Measurements from ENCODE around the gene TNRC18.

Gene TNRC18

DNA sequence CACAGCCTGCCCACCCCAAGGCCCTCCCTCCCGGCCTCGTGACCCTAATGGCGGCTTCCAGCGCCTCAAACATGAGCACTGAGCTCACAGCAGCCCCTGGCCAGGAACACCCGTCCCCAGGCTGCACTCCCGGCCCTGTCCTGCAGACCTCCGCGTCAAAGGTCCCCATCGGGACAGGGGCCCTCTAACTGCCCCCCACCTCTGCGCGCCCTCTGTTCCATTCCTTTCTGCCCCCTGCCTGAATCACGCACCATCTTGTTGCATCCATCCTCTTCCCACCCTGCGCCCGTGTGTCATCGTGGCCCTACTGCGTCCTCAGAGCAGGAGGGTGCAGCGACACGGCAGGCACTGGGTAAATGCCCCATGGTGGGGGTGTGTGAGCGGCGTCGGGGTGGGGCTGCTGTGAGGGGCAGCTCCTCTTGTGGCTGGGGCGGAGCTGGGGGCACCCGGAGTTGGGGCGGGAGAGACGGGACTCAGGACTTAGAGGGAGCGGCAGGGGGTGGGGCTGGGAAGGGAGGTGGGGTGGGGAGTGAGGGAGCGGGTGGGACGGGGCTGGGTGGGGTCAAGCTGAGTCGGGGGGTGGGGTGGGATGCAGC, 127.5 kb downstream of the TNRC18 start:
- no peak for TF ChIP-seq CSRNP3 (CRISPR knock-in tag; IDR thresholded peaks at IDR 0.05)
- no peak for TF ChIP-seq TOX (CRISPR knock-in tag; IDR thresholded peaks at IDR 0.05; ENCODE audit: borderline replicate concordance)
- no peak for TF ChIP-seq TCF4 (CRISPR knock-in tag; IDR thresholded peaks at IDR 0.05; ENCODE audit: borderline replicate concordance)
- no peak for TF ChIP-seq ZFP3 (CRISPR knock-in tag; IDR thresholded peaks at IDR 0.05)
- ATAC-seq, result no peak

- ATAC-seq, result no peak
- TF ChIP-seq CSRNP3 (CRISPR knock-in tag; IDR thresholded peaks at IDR 0.05), result no peak
- no peak for TF ChIP-seq POU6F1 (CRISPR knock-in tag; IDR thresholded peaks at IDR 0.05; ENCODE audit: borderline replicate concordance, low read depth)
- TF ChIP-seq ZNF565 (CRISPR knock-in tag; conservative IDR thresholded peaks at IDR 0.05; ENCODE audit: low read depth), result no peak
- TF ChIP-seq OSR1 (CRISPR knock-in tag; IDR thresholded peaks at IDR 0.05), result no peak
- TF ChIP-seq ZFP3 (CRISPR knock-in tag; IDR thresholded peaks at IDR 0.05), result no peak
- TF ChIP-seq TOX (CRISPR knock-in tag; IDR thresholded peaks at IDR 0.05; ENCODE audit: borderline replicate concordance), result no peak
- no peak for TF ChIP-seq CSDC2 (CRISPR knock-in tag; IDR thresholded peaks at IDR 0.05)
- no peak for TF ChIP-seq CREB5 (CRISPR knock-in tag; IDR thresholded peaks at IDR 0.05; ENCODE audit: low read depth)
- no peak for TF ChIP-seq ZNF8 (CRISPR knock-in tag; IDR thresholded peaks at IDR 0.05)
- TF ChIP-seq ZC3H10 (CRISPR knock-in tag; IDR thresholded peaks at IDR 0.05), result no peak
- no peak for TF ChIP-seq GLIS3 (CRISPR knock-in tag; IDR thresholded peaks at IDR 0.05)
- TF ChIP-seq, protein P1, sequence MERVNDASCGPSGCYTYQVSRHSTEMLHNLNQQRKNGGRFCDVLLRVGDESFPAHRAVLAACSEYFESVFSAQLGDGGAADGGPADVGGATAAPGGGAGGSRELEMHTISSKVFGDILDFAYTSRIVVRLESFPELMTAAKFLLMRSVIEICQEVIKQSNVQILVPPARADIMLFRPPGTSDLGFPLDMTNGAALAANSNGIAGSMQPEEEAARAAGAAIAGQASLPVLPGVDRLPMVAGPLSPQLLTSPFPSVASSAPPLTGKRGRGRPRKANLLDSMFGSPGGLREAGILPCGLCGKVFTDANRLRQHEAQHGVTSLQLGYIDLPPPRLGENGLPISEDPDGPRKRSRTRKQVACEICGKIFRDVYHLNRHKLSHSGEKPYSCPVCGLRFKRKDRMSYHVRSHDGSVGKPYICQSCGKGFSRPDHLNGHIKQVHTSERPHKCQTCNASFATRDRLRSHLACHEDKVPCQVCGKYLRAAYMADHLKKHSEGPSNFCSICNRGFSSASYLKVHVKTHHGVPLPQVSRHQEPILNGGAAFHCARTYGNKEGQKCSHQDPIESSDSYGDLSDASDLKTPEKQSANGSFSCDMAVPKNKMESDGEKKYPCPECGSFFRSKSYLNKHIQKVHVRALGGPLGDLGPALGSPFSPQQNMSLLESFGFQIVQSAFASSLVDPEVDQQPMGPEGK (CRISPR knock-in tag; IDR thresholded peaks at IDR 0.05; ENCODE audit: borderline replicate concordance), result no peak
- TF ChIP-seq ZNF70 (CRISPR knock-in tag; IDR thresholded peaks at IDR 0.05), result no peak
- no peak for TF ChIP-seq BACH2 (CRISPR knock-in tag; IDR thresholded peaks at IDR 0.05; ENCODE audit: borderline replicate concordance)
- no peak for TF ChIP-seq ISL1 (CRISPR knock-in tag; IDR thresholded peaks at IDR 0.05)
- no peak for TF ChIP-seq TSHZ2 (CRISPR knock-in tag; IDR thresholded peaks at IDR 0.05)
- TF ChIP-seq RARB (CRISPR knock-in tag; IDR thresholded peaks at IDR 0.05), result no peak
- TF ChIP-seq ESRRG (CRISPR knock-in tag; IDR thresholded peaks at IDR 0.05), result no peak
- no peak for TF ChIP-seq SNAI2 (CRISPR knock-in tag; IDR thresholded peaks at IDR 0.05)
Measured at GRCh38 chr7:5295039-5296014, 128.3 kb downstream of the TNRC18 start.
